Measurements from ENCODE around the gene EFCAB6. TPM values are rescaled to one million over a fixed set of nuclear protein-coding genes. Genes with fewer than 3 reads are reported as not detected.

The EFCAB6 gene
- total RNA-seq, 1 experiment from 2014 or later: 0.52 TPM

DNA sequence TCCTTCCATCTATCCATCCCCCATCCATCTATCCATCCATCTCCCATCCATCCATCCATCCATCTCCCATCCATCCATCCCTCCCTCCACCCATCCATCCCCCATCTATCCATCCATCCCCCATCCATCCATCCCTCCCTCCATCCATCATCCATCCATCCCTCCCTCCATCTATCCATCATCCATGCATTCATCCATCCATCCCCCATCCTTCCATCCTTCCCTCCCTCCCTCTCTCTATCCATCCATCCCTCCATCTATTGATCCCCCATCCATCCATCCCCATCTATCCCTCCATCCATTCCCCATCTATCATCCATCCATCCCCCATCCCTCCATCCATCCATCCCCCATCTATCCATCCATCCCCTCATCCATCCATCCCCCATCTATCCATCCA lies 303.6 kb downstream of the EFCAB6 start (continued):
- no peak for TF ChIP-seq POLR2AphosphoS5 (IDR thresholded peaks at IDR 0.05; ENCODE audit: low read depth, low read length)
- TF ChIP-seq, protein P1, sequence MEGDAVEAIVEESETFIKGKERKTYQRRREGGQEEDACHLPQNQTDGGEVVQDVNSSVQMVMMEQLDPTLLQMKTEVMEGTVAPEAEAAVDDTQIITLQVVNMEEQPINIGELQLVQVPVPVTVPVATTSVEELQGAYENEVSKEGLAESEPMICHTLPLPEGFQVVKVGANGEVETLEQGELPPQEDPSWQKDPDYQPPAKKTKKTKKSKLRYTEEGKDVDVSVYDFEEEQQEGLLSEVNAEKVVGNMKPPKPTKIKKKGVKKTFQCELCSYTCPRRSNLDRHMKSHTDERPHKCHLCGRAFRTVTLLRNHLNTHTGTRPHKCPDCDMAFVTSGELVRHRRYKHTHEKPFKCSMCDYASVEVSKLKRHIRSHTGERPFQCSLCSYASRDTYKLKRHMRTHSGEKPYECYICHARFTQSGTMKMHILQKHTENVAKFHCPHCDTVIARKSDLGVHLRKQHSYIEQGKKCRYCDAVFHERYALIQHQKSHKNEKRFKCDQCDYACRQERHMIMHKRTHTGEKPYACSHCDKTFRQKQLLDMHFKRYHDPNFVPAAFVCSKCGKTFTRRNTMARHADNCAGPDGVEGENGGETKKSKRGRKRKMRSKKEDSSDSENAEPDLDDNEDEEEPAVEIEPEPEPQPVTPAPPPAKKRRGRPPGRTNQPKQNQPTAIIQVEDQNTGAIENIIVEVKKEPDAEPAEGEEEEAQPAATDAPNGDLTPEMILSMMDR (IDR thresholded peaks at IDR 0.05 in 2 of 3, conservative IDR thresholded peaks at IDR 0.05 in 1 of 3; ENCODE audit: borderline replicate concordance in 1 of 3, insufficient read depth in 1 of 3, low read depth in 2 of 3, low read length in 2 of 3): no peak
- TF ChIP-seq SP1 (IDR thresholded peaks at IDR 0.05; ENCODE audit: low read depth): no peak

GRCh38 chr22:43507235-43507634 lies 304.9 kb downstream of the EFCAB6 start:
- Histone ChIP-seq H3K4me2 (ENCODE audit: low read length) (no peak overlapping the region), H3K9me2 (ENCODE audit: insufficient read depth) (no peaks in the 10 kb centered on the region), H3K27me3 (ENCODE audit: insufficient read depth, low read length) (no peaks in the 10 kb centered on the region), H3K36me3 (ENCODE audit: control insufficient read depth in 1 of 2, insufficient read depth in 2 of 2, low read length in 2 of 2) (no peaks in the 10 kb centered on the region), H3K4me1 (ENCODE audit: control insufficient read depth in 1 of 2, insufficient read depth in 2 of 2, low read length in 2 of 2) (no peaks in the 10 kb centered on the region), H3K9me3 (ENCODE audit: control insufficient read depth in 1 of 2, insufficient read depth in 1 of 2, low read depth in 1 of 2, low read length in 2 of 2) (no peaks in the 10 kb centered on the region; a peak in 1 of 4 replicates), H3K4me3 (replicated peaks in 1 of 2; ENCODE audit: low read depth in 1 of 2, low read length in 2 of 2) (no peak overlapping the region), H3K27ac (ENCODE audit: low read depth, low read length) (no peak overlapping the region), H2AFZ (ENCODE audit: low read depth, low read length, poor library complexity, severe bottlenecking) (no peak overlapping the region), H3K9ac (ENCODE audit: low read length) (no peak overlapping the region), H4K20me1 (ENCODE audit: insufficient read depth) (no peaks in the 10 kb centered on the region), H3K79me2 (ENCODE audit: insufficient read depth, low read length) (no peaks in the 10 kb centered on the region)
- ChIA-PET CTCF (no interaction called here), RAD21 (ENCODE audit: low non-redundant PET in 1 of 2, low total read pairs in 2 of 2, uncharacterized antibody in 2 of 2, unreplicated experiment in 2 of 2) (no interaction called here), POLR2A (no interaction called here)
- intact Hi-C loops (cut with micrococcal nuclease): no loop called here
- no TSS peak for BruUV-seq (replicated peaks)
- no peak for DNase-seq (ENCODE audit: low read depth, low spot score)
- TF ChIP-seq REST (IDR thresholded peaks at IDR 0.05; ENCODE audit: low read depth) (no peak), FOSL1 (IDR thresholded peaks at IDR 0.05; ENCODE audit: low read depth) (no peak), POLR2A (IDR thresholded peaks at IDR 0.05; ENCODE audit: borderline replicate concordance, extremely low read depth, insufficient read depth, insufficient read length) (no peak), SIN3A (IDR thresholded peaks at IDR 0.05; ENCODE audit: low read depth) (no peak), TCF7L2 (IDR thresholded peaks at IDR 0.05; ENCODE audit: borderline replicate concordance, extremely low read depth, insufficient read depth, insufficient read length) (no peak), CEBPB (IDR thresholded peaks at IDR 0.05; ENCODE audit: low read depth) (no peak), EGR1 (IDR thresholded peaks at IDR 0.05; ENCODE audit: low read depth) (no peak), YY1 (IDR thresholded peaks at IDR 0.05; ENCODE audit: extremely low read depth, insufficient replicate concordance, low read depth, low read length) (no peak), SP1 (IDR thresholded peaks at IDR 0.05; ENCODE audit: low read depth) (no peak)
- TF ChIP-seq, protein P1 (IDR thresholded peaks at IDR 0.05 in 2 of 3, conservative IDR thresholded peaks at IDR 0.05 in 1 of 3; ENCODE audit: borderline replicate concordance in 1 of 3, insufficient read depth in 1 of 3, low read depth in 2 of 3, low read length in 2 of 3): no peak
- no peak for ATAC-seq
